GM23338 (cell line): ENCODE measurements around the gene MYO9A. TPM values are rescaled to one million over a fixed set of nuclear protein-coding genes. Genes with fewer than 3 reads are reported as not detected.

Experiments
- ATAC-seq: fragments of 200-7000 bp; cut with Tn5 transposase; 3 replicates; pipeline ENCODE4 v1.9.1; 2020
- DNase-seq: peaks from one replicate; pipeline ENCODE4 v3.0.0-alpha.2; 2015; ENCODE audit warnings: low spot score
- H2AFZ ChIP-seq: fragments of 200-600 bp; sonication (generic); 2 replicates; pipeline ENCODE4 v1.8.0; 2016; ENCODE audit warnings: antibody characterized with exemption, mild to moderate bottlenecking, moderate library complexity
- H3F3A ChIP-seq: fragments of 200-600 bp; sonication (generic); replicated peaks from 2 replicates; pipeline ENCODE4 v1.8.0; 2017; ENCODE audit warnings: antibody characterized with exemption, mixed run types, low read depth
- H3K27ac ChIP-seq: fragments of 200-600 bp; sonication (generic); 2 replicates; pipeline ENCODE4 v1.6.1; 2016; ENCODE audit warnings: low read depth
- H3K27me3 ChIP-seq: fragments of 200-600 bp; sonication (generic); 2 replicates; pipeline ENCODE4 v1.8.0; 2016; ENCODE audit warnings: mild to moderate bottlenecking, mixed run types, moderate library complexity; ENCODE audit not compliant: insufficient read depth
- H3K36me3 ChIP-seq: fragments of 200-600 bp; sonication (generic); 2 replicates; pipeline ENCODE4 v1.8.0; 2016; ENCODE audit warnings: mild to moderate bottlenecking; ENCODE audit not compliant: insufficient read depth
- H3K4me1 ChIP-seq: fragments of 200-600 bp; sonication (generic); 2 replicates; pipeline ENCODE4 v1.8.0; 2016; ENCODE audit warnings: mild to moderate bottlenecking, moderate library complexity; ENCODE audit not compliant: insufficient read depth
- H3K4me2 ChIP-seq: fragments of 200-600 bp; sonication (generic); 2 replicates; pipeline ENCODE4 v1.7.1; 2017; ENCODE audit warnings: mixed run types
- H3K4me3 ChIP-seq: fragments of 200-600 bp; sonication (generic); 2 replicates; pipeline ENCODE4 v1.6.1; 2016; ENCODE audit warnings: mixed run types
- H3K79me2 ChIP-seq: fragments of 200-600 bp; sonication (generic); replicated peaks from 2 replicates; pipeline ENCODE4 v1.8.0; 2017; ENCODE audit warnings: mild to moderate bottlenecking; ENCODE audit not compliant: insufficient read depth
- H3K9me2 ChIP-seq: fragments of 200-600 bp; sonication (generic); 2 replicates; pipeline ENCODE4 v1.8.0; 2017; ENCODE audit not compliant: insufficient read depth
- H4K20me1 ChIP-seq: fragments of 200-600 bp; sonication (generic); replicated peaks from 2 replicates; pipeline ENCODE4 v1.8.0; 2017; ENCODE audit warnings: mild to moderate bottlenecking; ENCODE audit not compliant: insufficient read depth
- H3K27ac Mint-ChIP-seq: 2 replicates; pipeline ENCODE4 v1.8.0; 2020; ENCODE audit warnings: inconsistent platforms, mild to moderate bottlenecking, moderate library complexity, mixed read lengths
- H3K27me3 Mint-ChIP-seq: 3 replicates; pipeline ENCODE4 v1.8.0; 2022; ENCODE audit warnings: low read depth, mild to moderate bottlenecking, moderate library complexity, mixed read lengths, inconsistent platforms; ENCODE audit not compliant: insufficient read depth, poor library complexity
- H3K36me3 Mint-ChIP-seq: 3 replicates; pipeline ENCODE4 v1.8.0; 2021; ENCODE audit warnings: low read depth, mild to moderate bottlenecking, inconsistent platforms, moderate library complexity, mixed read lengths
- H3K4me1 Mint-ChIP-seq: 3 replicates; pipeline ENCODE4 v1.8.0; 2020; ENCODE audit warnings: mild to moderate bottlenecking, inconsistent platforms, mixed read lengths
- H3K4me3 Mint-ChIP-seq: 3 replicates; pipeline ENCODE4 v1.8.0; 2021; ENCODE audit warnings: moderate library complexity, mild to moderate bottlenecking, inconsistent platforms, mixed read lengths
- H3K9me3 Mint-ChIP-seq: 3 replicates; pipeline ENCODE4 v1.8.0; 2020; ENCODE audit warnings: moderate library complexity, mild to moderate bottlenecking, inconsistent platforms, mixed read lengths
- CREB1 ChIP-seq: fragments of 250-450 bp; sonication (Bioruptor Pico); IDR thresholded peaks from 2 replicates; pipeline ENCODE4 v1.5.0; 2020; ENCODE audit warnings: low read depth, mild to moderate bottlenecking, moderate library complexity
- EZH2 ChIP-seq: fragments of 200-600 bp; sonication (generic); IDR thresholded peaks from one replicate; pipeline ENCODE4 v1.8.0; 2017; ENCODE audit warnings: antibody characterized with exemption, mild to moderate bottlenecking, low read depth; ENCODE audit not compliant: unreplicated experiment
- EZH2phosphoT487 ChIP-seq: fragments of 200-600 bp; sonication (generic); IDR thresholded peaks from one replicate; pipeline ENCODE4 v1.8.1; 2018; ENCODE audit warnings: antibody characterized with exemption; ENCODE audit not compliant: unreplicated experiment
- JUNB ChIP-seq: IDR thresholded peaks from one replicate; pipeline ENCODE4 v1.6.1; 2016; ENCODE audit warnings: antibody characterized with exemption; ENCODE audit not compliant: unreplicated experiment
- NANOG ChIP-seq: IDR thresholded peaks from 2 replicates; pipeline ENCODE4 v1.6.1; 2016; ENCODE audit warnings: antibody characterized with exemption, borderline replicate concordance
- POLR2AphosphoS5 ChIP-seq: IDR thresholded peaks from 2 replicates; pipeline ENCODE4 v1.6.1; 2016; ENCODE audit warnings: antibody characterized with exemption, low read depth
- STAT1 ChIP-seq: IDR thresholded peaks from one replicate; pipeline ENCODE4 v1.6.1; 2016; ENCODE audit warnings: antibody characterized with exemption; ENCODE audit not compliant: unreplicated experiment
- ZNF114 ChIP-seq: fragments of 250-450 bp; sonication (Bioruptor Pico); IDR thresholded peaks from 2 replicates; pipeline ENCODE4 v1.5.0; 2020; ENCODE audit warnings: mild to moderate bottlenecking, moderate library complexity
- ZNF331 ChIP-seq: fragments of 250-450 bp; sonication (Bioruptor Pico); IDR thresholded peaks from 2 replicates; pipeline ENCODE4 v1.5.0; 2020; ENCODE audit warnings: low read depth, mild to moderate bottlenecking, moderate library complexity
- polyA plus RNA-seq: library from polyadenylated mRNA; unstranded; fragments of >200 nt; fragmentation: Nextera tagmentation; extraction: Ambion mirVana; gene quantifications from 2 replicates; pipeline ENCODE4 v1.2.1, GENCODE V29; 2016
- total RNA-seq: library from RNA; depleted of rRNA; stranded (reverse); fragments of >200 nt; shearing (Covaris generic); gene quantifications from 2 replicates; pipeline ENCODE4 v1.2.3, GENCODE V29; 2014
- TF ChIP-seq, protein P1 (sequence below), 2 experiments: fragments of 200-600 bp in 1 of 2; sonication (generic) in 1 of 2; conservative IDR thresholded peaks; 2 replicates each; pipeline versions ENCODE4 v1.5.1 to v1.6.1; 2016 to 2017; ENCODE audit warnings: antibody characterized with exemption in 2 of 2, low read depth in 2 of 2, mild to moderate bottlenecking in 2 of 2, moderate library complexity in 1 of 2
- TF ChIP-seq, protein P2 (sequence below): IDR thresholded peaks from one replicate; pipeline ENCODE4 v1.6.1; 2018; ENCODE audit warnings: antibody characterized with exemption; ENCODE audit not compliant: unreplicated experiment
- TF ChIP-seq, protein P3 (sequence below): IDR thresholded peaks from 2 replicates; pipeline ENCODE4 v1.6.1; 2016; ENCODE audit warnings: antibody characterized with exemption
- TF ChIP-seq, protein P4 (sequence below): fragments of 250-450 bp; sonication (Bioruptor Pico); IDR thresholded peaks from 2 replicates; pipeline ENCODE4 v1.5.0; 2020; ENCODE audit warnings: mild to moderate bottlenecking, moderate library complexity

MYO9A gene
- total and polyA plus RNA-seq, 2 experiments from 2014 or later = 11.6 to 32.8 TPM

DNA sequence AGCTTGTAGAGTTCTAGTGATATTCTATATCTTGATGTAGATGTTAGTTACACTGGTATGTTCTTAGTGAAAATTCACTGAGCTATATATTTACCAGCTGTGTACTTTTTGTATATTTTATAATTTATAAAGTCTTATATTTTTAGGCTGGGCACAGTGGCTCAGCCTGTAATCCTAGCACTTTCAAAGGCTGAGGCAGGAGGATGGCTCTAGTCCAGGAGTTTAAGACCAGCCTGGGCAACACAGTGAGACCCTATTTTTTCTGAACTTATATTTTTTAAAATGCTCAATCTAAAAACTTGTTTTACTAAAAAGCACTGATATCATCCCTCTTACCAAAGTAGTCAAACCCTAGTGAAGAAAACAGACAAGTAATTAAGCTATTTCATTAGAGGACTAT, 5.1 kb downstream of the MYO9A start:
- Histone ChIP-seq H3F3A (no peaks in the 10 kb centered on the region), H3K4me2 (no peak overlapping the region), H3K27me3 (no peaks in the 10 kb centered on the region), H3K4me1 (0 out of 2 replicates have a peak, but pooled peaks cover 3% of the 10 kb centered on the region), H3K4me3 (no peak overlapping the region), H3K27ac (no peak overlapping the region), H3K36me3 (no peaks in the 10 kb centered on the region), H4K20me1 (peaks cover 9% of the 10 kb centered on the region; the same call in 1 of the 2 replicates), H2AFZ (no peak overlapping the region), H3K79me2 (peaks cover 70% of the 10 kb centered on the region), H3K9me2 (no peaks in the 10 kb centered on the region)
- Mint-ChIP-seq H3K36me3 (no peaks in the 10 kb centered on the region; the same call in 2 of the 3 replicates), H3K27ac (no peak overlapping the region), H3K9me3 (no peaks in the 10 kb centered on the region), H3K4me1 (peaks cover 11% of the 10 kb centered on the region), H3K27me3 (peaks cover 2% of the 10 kb centered on the region), H3K4me3 (no peak overlapping the region)
- DNase-seq (no peak), ATAC-seq (no peak)
- TF ChIP-seq CREB1 (CRISPR knock-in tag) (no peak), EZH2phosphoT487 (no peak), ZNF114 (CRISPR knock-in tag) (no peak), JUNB (no peak), EZH2 (no peak), STAT1 (no peak), NANOG (no peak), POLR2AphosphoS5 (no peak), ZNF331 (CRISPR knock-in tag) (no peak)
- TF ChIP-seq, protein P1, sequence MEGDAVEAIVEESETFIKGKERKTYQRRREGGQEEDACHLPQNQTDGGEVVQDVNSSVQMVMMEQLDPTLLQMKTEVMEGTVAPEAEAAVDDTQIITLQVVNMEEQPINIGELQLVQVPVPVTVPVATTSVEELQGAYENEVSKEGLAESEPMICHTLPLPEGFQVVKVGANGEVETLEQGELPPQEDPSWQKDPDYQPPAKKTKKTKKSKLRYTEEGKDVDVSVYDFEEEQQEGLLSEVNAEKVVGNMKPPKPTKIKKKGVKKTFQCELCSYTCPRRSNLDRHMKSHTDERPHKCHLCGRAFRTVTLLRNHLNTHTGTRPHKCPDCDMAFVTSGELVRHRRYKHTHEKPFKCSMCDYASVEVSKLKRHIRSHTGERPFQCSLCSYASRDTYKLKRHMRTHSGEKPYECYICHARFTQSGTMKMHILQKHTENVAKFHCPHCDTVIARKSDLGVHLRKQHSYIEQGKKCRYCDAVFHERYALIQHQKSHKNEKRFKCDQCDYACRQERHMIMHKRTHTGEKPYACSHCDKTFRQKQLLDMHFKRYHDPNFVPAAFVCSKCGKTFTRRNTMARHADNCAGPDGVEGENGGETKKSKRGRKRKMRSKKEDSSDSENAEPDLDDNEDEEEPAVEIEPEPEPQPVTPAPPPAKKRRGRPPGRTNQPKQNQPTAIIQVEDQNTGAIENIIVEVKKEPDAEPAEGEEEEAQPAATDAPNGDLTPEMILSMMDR (conservative IDR thresholded peaks at IDR 0.05; ENCODE audit: low read depth in 2 of 2) = no peak
- TF ChIP-seq, protein P2, sequence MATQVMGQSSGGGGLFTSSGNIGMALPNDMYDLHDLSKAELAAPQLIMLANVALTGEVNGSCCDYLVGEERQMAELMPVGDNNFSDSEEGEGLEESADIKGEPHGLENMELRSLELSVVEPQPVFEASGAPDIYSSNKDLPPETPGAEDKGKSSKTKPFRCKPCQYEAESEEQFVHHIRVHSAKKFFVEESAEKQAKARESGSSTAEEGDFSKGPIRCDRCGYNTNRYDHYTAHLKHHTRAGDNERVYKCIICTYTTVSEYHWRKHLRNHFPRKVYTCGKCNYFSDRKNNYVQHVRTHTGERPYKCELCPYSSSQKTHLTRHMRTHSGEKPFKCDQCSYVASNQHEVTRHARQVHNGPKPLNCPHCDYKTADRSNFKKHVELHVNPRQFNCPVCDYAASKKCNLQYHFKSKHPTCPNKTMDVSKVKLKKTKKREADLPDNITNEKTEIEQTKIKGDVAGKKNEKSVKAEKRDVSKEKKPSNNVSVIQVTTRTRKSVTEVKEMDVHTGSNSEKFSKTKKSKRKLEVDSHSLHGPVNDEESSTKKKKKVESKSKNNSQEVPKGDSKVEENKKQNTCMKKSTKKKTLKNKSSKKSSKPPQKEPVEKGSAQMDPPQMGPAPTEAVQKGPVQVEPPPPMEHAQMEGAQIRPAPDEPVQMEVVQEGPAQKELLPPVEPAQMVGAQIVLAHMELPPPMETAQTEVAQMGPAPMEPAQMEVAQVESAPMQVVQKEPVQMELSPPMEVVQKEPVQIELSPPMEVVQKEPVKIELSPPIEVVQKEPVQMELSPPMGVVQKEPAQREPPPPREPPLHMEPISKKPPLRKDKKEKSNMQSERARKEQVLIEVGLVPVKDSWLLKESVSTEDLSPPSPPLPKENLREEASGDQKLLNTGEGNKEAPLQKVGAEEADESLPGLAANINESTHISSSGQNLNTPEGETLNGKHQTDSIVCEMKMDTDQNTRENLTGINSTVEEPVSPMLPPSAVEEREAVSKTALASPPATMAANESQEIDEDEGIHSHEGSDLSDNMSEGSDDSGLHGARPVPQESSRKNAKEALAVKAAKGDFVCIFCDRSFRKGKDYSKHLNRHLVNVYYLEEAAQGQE = no peak
- TF ChIP-seq, protein P3, sequence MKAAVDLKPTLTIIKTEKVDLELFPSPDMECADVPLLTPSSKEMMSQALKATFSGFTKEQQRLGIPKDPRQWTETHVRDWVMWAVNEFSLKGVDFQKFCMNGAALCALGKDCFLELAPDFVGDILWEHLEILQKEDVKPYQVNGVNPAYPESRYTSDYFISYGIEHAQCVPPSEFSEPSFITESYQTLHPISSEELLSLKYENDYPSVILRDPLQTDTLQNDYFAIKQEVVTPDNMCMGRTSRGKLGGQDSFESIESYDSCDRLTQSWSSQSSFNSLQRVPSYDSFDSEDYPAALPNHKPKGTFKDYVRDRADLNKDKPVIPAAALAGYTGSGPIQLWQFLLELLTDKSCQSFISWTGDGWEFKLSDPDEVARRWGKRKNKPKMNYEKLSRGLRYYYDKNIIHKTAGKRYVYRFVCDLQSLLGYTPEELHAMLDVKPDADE = no peak
- TF ChIP-seq, protein P4, sequence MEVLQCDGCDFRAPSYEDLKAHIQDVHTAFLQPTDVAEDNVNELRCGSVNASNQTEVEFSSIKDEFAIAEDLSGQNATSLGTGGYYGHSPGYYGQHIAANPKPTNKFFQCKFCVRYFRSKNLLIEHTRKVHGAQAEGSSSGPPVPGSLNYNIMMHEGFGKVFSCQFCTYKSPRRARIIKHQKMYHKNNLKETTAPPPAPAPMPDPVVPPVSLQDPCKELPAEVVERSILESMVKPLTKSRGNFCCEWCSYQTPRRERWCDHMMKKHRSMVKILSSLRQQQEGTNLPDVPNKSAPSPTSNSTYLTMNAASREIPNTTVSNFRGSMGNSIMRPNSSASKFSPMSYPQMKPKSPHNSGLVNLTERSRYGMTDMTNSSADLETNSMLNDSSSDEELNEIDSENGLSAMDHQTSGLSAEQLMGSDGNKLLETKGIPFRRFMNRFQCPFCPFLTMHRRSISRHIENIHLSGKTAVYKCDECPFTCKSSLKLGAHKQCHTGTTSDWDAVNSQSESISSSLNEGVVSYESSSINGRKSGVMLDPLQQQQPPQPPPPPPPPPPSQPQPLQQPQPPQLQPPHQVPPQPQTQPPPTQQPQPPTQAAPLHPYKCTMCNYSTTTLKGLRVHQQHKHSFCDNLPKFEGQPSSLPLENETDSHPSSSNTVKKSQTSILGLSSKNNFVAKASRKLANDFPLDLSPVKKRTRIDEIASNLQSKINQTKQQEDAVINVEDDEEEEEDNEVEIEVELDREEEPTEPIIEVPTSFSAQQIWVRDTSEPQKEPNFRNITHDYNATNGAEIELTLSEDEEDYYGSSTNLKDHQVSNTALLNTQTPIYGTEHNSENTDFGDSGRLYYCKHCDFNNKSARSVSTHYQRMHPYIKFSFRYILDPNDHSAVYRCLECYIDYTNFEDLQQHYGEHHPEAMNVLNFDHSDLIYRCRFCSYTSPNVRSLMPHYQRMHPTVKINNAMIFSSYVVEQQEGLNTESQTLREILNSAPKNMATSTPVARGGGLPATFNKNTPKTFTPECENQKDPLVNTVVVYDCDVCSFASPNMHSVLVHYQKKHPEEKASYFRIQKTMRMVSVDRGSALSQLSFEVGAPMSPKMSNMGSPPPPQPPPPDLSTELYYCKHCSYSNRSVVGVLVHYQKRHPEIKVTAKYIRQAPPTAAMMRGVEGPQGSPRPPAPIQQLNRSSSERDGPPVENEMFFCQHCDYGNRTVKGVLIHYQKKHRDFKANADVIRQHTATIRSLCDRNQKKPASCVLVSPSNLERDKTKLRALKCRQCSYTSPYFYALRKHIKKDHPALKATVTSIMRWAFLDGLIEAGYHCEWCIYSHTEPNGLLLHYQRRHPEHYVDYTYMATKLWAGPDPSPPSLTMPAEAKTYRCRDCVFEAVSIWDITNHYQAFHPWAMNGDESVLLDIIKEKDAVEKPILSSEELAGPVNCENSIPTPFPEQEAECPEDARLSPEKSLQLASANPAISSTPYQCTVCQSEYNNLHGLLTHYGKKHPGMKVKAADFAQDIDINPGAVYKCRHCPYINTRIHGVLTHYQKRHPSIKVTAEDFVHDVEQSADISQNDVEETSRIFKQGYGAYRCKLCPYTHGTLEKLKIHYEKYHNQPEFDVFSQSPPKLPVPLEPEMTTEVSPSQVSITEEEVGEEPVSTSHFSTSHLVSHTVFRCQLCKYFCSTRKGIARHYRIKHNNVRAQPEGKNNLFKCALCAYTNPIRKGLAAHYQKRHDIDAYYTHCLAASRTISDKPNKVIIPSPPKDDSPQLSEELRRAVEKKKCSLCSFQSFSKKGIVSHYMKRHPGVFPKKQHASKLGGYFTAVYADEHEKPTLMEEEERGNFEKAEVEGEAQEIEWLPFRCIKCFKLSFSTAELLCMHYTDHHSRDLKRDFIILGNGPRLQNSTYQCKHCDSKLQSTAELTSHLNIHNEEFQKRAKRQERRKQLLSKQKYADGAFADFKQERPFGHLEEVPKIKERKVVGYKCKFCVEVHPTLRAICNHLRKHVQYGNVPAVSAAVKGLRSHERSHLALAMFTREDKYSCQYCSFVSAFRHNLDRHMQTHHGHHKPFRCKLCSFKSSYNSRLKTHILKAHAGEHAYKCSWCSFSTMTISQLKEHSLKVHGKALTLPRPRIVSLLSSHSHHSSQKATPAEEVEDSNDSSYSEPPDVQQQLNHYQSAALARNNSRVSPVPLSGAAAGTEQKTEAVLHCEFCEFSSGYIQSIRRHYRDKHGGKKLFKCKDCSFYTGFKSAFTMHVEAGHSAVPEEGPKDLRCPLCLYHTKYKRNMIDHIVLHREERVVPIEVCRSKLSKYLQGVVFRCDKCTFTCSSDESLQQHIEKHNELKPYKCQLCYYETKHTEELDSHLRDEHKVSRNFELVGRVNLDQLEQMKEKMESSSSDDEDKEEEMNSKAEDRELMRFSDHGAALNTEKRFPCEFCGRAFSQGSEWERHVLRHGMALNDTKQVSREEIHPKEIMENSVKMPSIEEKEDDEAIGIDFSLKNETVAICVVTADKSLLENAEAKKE (CRISPR knock-in tag) = no peak
